COLO668 (cell line): ENCODE measurements around the gene EIPR1.
A peak's percentile ranks its signal among the peaks of the same experiment; 100 is the strongest.
"Not testable (repeated sequence)": the region's sequence is repeated elsewhere in the genome, so short reads cannot be mapped to it uniquely, and the experiment has no call there.

Experiments used
- DNase-seq: peaks from one replicate; lab custom pipeline; 2025; ENCODE audit not compliant: unreplicated experiment; lab: John Stamatoyannopoulos, UW

EIPR1 gene

GRCh38 chr2:3403587-3404334, 26.1 kb upstream of the EIPR1 start:
- DNase-seq, result no peak

DNA sequence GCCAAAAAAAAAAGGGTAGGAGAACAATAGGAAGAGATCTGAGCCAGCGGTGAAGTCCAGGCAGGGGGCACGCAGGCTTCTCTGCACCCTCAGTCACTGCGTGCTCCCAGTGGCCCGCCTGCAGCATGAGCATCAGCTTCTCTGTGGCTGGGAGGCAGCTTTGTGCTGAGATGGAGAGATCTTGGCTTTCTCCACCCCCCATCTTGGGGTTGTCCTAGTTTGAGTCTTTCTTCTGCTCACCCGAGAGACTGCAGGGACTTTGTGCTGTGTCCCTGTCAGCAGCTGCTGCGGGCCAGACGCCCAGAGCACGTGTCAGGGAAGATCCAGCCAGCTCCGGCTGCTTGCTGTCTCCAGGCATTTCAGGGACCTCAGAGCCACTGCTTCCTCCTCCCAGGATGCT, 22.2 kb upstream of the EIPR1 start:
- DNase-seq, result no peak

DNA sequence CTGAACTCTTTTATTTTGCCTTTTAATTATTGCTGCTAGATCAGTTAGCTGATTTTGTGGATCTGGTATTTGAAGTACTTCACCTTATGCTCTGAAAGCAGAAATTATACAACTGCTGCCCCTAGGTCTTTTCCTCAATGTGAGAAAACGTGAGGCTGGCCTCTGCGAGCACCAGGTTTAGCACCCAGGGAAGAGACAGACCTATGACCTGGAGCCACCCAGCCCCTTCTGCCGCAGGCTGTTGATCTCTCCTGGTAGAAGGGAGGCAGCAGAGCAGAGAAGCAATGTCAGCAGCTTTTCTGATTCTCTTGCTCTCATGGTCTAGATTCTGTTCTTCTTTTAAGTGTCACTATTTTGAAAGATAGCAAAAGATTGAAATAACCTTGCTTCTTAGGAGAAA, 21.8 kb upstream of the EIPR1 start:
- no peak for DNase-seq

DNA sequence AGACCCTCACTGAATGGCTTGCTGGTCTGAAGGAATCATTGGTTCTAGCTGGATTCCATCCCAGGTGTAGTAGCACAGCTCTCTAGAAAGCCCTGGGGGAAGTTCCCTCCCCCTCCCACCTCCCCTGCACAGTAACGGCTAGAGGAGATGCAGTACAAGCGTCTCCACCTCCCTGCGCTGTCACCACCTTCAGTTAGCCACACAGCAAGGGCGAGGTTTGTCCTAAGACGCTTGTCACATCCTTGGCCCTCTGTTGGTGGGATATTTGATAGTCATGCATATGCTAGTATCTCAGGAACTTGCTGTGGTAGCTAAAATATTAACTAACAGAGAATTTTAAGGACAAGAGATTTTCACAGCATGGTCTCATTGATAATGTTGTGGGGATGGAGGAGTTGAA, 21.2 kb upstream of the EIPR1 start:
- DNase-seq, result no peak

GRCh38 chr2:3396920-3397559, 19.4 kb upstream of the EIPR1 start:
- no peak for DNase-seq

DNA sequence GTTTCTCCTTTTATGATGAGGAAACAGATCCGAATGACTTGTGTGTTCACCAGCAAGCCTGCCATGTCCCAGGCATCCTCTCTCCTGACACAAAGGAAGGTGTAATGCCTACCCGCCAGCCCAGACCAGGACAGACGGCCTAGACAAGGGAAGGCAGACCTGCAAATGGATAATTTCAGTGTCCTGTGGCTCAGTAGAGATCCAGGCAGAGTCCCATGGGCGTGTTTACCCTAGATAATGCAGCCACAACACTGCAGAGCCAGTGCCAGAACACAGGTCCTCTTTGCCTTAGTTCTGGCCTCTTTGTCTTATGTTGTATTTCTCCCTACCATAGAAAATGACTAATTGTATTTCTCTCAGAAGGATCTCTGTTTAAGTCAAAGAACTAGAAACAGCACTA, 14.6 kb upstream of the EIPR1 start:
- no peak for DNase-seq

- DNase-seq, result no peak
Measured at GRCh38 chr2:3390041-3390440, 12.4 kb upstream of the EIPR1 start.

- no peak for DNase-seq
Measured at GRCh38 chr2:3389193-3389592, 11.6 kb upstream of the EIPR1 start.

GRCh38 chr2:3388412-3388738, 10.8 kb upstream of the EIPR1 start:
- DNase-seq, result no peak

GRCh38 chr2:3387644-3388411, 10.2 kb upstream of the EIPR1 start:
- DNase-seq, result no peak

DNA sequence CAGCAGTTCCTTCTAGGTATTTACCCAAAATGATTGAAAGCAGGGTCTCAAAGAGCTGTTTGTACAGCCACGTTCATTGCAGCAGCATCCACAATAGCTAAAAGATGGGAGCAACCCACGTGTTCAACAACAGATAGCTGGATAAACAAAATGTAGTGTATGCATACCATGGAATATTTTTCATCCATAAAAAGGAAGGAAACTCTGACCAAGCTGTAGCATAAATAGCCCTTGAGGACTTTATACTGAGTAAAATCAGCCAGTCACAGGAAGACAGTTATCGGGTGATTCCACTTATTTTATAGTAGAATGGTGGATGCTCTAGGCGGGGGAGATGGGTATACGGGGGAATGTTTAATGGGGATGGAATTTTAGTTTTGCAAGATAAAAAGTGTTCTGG, 9.4 kb upstream of the EIPR1 start:
- no peak for DNase-seq

GRCh38 chr2:3386448-3386958, 8.9 kb upstream of the EIPR1 start:
- no peak for DNase-seq

DNA sequence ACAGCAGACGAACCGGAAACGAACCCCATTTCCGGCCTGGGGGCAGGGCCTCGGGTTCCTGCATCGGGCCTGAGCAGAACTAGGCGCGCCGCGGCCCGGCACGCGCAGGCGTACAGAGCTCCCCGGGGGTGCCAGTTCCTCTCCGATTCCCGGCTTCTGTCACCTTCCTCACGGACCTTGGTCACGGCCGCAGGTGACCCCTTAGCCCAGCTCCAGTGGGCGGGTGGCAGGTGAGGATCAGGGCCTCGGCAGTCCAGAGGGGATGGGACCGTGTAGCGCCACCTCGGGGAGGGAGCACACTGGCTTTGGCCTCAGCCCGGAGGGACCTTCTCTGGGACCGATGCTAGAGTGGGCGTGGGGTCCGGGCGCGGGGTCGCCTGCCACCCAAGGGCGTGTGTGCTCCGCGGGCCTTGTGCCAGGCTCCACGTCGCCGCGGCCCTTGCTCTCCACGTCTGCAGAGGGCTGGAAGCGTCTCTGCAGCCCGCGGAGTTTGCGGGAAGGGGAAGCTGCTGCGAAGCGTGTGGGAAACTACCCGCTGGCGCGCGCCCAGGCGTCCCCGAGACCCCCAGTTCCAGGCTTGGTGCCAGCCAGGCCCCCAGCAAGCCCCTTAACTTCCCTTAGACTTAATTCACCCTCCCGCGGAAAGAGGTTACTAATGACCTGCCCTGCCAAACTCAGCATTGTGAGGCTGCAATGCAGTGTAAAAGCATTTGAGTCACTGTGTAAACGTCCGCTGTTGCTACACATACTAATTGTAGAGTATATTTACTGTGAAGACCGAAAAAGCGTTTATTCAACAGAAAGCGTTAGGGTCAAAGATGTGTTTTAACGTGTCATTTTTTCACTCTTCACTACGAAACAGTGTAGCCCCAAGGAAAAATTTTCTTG, 2.3 kb upstream of the EIPR1 start, which contains the start of gene TRAPPC12:
TSS of gene TRAPPC12 (plus strand) at position 48 of the 888 bp plus-strand sequence. CDS start 7,930 bp downstream, outside the sequence.
- DNase-seq, result peak; percentile 95

- no peak for DNase-seq
Measured at GRCh38 chr2:3379339-3379646, 1.7 kb upstream of the EIPR1 start.

DNA sequence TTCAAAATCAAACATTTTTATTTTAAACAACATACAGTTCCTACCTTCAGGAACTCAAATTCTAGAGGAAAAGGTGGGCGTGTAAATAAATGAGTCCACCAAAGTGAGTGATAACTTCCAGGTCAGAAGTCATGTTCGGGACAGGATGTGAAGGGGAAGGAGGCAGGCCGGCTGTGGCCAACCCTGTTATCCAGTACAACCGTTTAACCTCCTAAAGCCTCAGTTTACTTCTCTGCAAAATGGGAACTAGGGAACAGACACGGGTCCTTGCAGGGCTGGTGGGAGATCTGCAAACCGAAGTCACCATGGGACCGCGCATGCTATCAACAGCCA, 373 bp downstream of the EIPR1 start:
- peak; percentile 54 for DNase-seq

- no peak for DNase-seq
Measured at GRCh38 chr2:3376821-3377220, 797 bp downstream of the EIPR1 start.

DNA sequence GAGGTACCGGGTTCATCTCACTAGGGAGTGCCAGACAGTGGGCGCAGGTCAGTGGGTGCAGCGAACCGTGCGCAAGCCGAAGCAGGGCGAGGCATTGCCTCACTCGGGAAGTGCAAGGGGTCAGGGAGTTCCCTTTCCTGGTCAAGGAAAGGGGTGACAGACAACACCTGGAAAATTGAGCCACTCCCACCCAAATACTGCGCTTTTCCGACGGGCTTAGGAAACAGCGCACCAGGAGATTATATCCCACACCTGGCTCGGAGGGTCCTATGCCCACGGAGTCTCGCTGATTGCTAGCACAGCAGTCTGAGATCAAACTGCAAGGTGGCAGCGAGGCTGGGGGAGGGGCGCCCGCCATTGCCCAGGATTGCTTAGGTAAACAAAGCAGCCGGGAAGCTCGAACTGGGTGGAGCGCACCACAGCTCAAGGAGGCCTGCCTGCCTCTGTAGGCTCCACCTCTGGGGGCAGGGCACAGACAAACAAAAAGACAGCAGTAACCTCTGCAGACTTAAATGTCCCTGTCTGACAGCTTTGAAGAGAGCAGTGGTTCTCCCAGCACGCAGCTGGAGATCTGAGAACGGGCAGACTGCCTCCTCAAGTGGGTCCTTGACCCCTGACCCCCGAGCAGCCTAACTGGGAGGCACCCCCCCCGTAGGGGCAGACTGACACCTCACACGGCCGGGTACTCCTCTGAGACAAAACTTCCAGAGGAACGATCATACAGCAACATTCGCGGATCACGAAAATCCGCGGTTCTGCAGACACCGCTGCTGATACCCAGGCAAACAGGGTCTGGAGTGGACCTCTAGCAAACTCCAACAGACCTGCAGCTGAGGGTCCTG, 8.1 kb downstream of the EIPR1 start:
- not testable (repeated sequence) for DNase-seq

GRCh38 chr2:3368261-3368722, 9.3 kb downstream of the EIPR1 start:
- no peak for DNase-seq

GRCh38 chr2:3365219-3365618, 12.4 kb downstream of the EIPR1 start:
- DNase-seq, result no peak
